ENCODE measurements around the gene SKAP1.
"Not testable (repeated sequence)": the region's sequence is repeated elsewhere in the genome, so short reads cannot be mapped to it uniquely, and the experiment has no call there.

The SKAP1 gene

DNA sequence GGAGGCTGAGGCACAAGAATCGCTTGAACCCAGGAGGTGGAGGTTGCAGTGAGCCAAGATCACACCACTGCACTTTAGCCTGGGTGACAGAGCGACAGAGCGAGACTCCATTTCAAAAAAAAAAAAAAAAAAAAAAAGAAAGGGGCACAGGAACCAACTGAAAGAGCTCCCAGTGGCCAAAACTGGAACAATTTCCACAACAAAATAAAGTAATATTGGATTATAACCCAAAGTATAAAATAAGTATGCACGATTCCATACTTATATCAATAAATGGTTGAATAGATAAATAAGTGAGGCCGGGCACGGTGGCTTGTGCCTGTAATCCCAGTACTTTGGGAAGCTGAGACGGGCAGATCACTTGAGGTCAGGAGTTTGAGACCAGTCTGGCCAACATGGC is 19.2 kb downstream of the SKAP1 start:
- 96% methylated on average over 6 of the region's 7 CpGs for WGBS
- not testable (repeated sequence) for H3K27me3 ChIP-seq (ENCODE audit: insufficient read depth, low read length); H3K9me3 ChIP-seq (ENCODE audit: insufficient read depth, low read depth, low read length); H3K36me3 ChIP-seq (ENCODE audit: insufficient read depth, low read length); H3K27ac ChIP-seq (ENCODE audit: low read depth, low read length); H3K9ac ChIP-seq (ENCODE audit: low read depth, low read length); H3K4me1 ChIP-seq (ENCODE audit: insufficient read depth, low read length); H3K4me3 ChIP-seq (ENCODE audit: low read length)

DNA sequence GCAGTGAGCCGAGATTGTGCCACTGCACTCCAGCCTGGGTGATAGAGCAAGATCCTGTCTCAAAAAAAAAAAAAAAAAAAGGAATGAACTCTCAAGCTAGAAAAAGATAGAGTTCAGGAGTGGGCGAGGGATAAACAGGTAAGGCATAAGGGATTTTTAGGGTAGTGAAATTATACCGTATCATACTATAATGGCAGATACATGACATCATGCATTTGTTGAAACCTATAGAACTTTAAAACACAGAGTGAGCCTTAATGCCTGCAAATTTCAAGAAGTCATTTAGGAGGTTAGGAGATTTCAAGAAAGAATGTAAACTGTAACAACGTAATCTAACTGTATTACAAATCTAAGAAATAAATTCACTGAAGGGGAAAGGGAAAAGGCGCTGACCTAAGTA is 20.4 kb downstream of the SKAP1 start:
- no peaks in the 10 kb centered on the region for H3K27me3 ChIP-seq (ENCODE audit: insufficient read depth, low read length)
- H3K4me1 ChIP-seq (ENCODE audit: insufficient read depth, low read length): no peaks in the 10 kb centered on the region
- H3K4me3 ChIP-seq (ENCODE audit: low read length): no peak overlapping the region
- H3K9me3 ChIP-seq (ENCODE audit: insufficient read depth, low read depth, low read length): no peaks in the 10 kb centered on the region
- no peak overlapping the region for H3K9ac ChIP-seq (ENCODE audit: low read depth, low read length)
- H3K36me3 ChIP-seq (ENCODE audit: insufficient read depth, low read length): no peaks in the 10 kb centered on the region
- no peak overlapping the region for H3K27ac ChIP-seq (ENCODE audit: low read depth, low read length)
- WGBS: 87% methylated on average over 2 of the region's 5 CpGs

GRCh38 chr17:48406936-48407567 is 23.0 kb downstream of the SKAP1 start:
- Histone ChIP-seq H3K36me3 (ENCODE audit: insufficient read depth, low read length) (no peaks in the 10 kb centered on the region), H3K9ac (ENCODE audit: low read depth, low read length) (no peak overlapping the region), H3K27me3 (ENCODE audit: insufficient read depth, low read length) (no peaks in the 10 kb centered on the region), H3K4me1 (ENCODE audit: insufficient read depth, low read length) (no peaks in the 10 kb centered on the region), H3K9me3 (ENCODE audit: insufficient read depth, low read depth, low read length) (no peaks in the 10 kb centered on the region), H3K4me3 (ENCODE audit: low read length) (no peak overlapping the region), H3K27ac (ENCODE audit: low read depth, low read length) (no peak overlapping the region)
- WGBS: 89% methylated on average over 2 of the region's 3 CpGs

- H3K9ac ChIP-seq (ENCODE audit: low read depth, low read length): no peak overlapping the region
- peaks cover 5% of the 10 kb centered on the region; the same call in 1 of the 2 replicates for H3K27me3 ChIP-seq (ENCODE audit: insufficient read depth, low read length)
- H3K36me3 ChIP-seq (ENCODE audit: insufficient read depth, low read length): no peaks in the 10 kb centered on the region
- H3K9me3 ChIP-seq (ENCODE audit: insufficient read depth, low read depth, low read length): no peaks in the 10 kb centered on the region
- no peak overlapping the region for H3K27ac ChIP-seq (ENCODE audit: low read depth, low read length)
- 89% methylated on average over 3 of the region's 3 CpGs for WGBS
- H3K4me1 ChIP-seq (ENCODE audit: insufficient read depth, low read length): no peaks in the 10 kb centered on the region
- H3K4me3 ChIP-seq (ENCODE audit: low read length): no peak overlapping the region
Observed at GRCh38 chr17:48394821-48395220, 35.2 kb downstream of the SKAP1 start.

DNA sequence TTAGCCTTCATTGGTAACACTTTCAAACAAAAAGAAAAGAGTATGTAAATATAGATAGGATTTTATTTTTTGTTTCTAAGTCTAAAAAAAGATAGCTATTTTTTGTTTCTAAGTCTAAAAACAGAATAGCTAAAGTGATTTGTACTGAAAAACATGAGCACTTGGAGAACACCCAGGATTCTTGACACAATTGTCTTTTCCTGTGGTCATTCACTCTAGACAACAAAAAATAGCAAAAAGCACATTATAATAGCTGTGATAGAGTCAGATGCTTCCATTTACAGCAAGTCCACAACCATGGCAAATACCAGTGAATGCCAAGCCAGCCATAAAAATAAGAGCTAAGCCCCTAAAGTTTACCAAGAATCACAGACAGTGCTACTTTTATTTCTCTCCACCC is 36.7 kb downstream of the SKAP1 start:
- Histone ChIP-seq H3K27ac (ENCODE audit: low read depth, low read length) (no peak overlapping the region), H3K36me3 (ENCODE audit: insufficient read depth, low read length) (no peaks in the 10 kb centered on the region), H3K9ac (ENCODE audit: low read depth, low read length) (no peak overlapping the region), H3K4me1 (ENCODE audit: insufficient read depth, low read length) (no peaks in the 10 kb centered on the region), H3K4me3 (ENCODE audit: low read length) (no peak overlapping the region), H3K27me3 (ENCODE audit: insufficient read depth, low read length) (peaks cover 5% of the 10 kb centered on the region; the same call in 1 of the 2 replicates), H3K9me3 (ENCODE audit: insufficient read depth, low read depth, low read length) (no peaks in the 10 kb centered on the region)

DNA sequence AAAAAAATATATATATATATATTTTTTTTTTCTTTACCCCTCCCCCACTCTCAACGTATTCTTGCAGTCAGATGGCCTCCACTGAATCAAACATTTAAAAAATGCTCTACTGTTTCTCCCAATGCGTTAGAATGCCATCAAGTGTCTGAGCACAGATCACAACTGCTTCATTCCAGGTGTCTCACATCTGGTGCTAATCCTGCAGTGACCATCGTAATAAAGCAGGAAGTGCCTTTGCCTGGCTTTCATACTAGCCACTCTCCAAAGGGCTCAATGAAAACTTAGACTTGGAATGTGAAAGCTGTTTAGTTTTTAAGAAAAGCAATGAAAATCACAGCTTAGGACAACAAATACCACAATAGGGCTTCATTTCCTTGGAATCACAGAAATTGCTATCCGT is 37.2 kb downstream of the SKAP1 start:
- Histone ChIP-seq H3K27me3 (ENCODE audit: insufficient read depth, low read length) (peaks cover 6% of the 10 kb centered on the region; the same call in 1 of the 2 replicates), H3K9ac (ENCODE audit: low read depth, low read length) (no peak overlapping the region), H3K4me1 (ENCODE audit: insufficient read depth, low read length) (no peaks in the 10 kb centered on the region), H3K27ac (ENCODE audit: low read depth, low read length) (no peak overlapping the region), H3K4me3 (ENCODE audit: low read length) (no peak overlapping the region), H3K36me3 (ENCODE audit: insufficient read depth, low read length) (no peaks in the 10 kb centered on the region), H3K9me3 (ENCODE audit: insufficient read depth, low read depth, low read length) (no peaks in the 10 kb centered on the region)
- 79% methylated on average over 3 of the region's 4 CpGs for WGBS

DNA sequence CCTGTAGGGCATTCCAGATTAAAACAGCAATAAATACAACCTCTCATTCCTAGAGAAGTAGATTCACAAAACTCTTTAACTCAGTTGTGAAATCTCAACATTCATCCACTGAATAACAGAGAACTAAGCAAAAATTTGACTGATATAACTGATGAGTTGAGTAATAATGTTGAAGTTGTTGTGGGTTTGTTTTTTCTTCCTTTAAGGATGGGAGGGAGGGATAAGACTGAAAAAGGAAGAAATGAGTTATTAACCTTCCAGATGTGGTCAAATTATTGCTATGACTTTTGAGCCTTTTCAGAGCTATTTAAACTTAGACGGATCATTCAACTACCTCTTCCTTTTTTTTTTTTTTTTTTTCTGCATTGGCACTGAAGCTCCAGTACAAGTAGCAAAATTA is 38.6 kb downstream of the SKAP1 start:
- Histone ChIP-seq H3K36me3 (ENCODE audit: insufficient read depth, low read length) (no peaks in the 10 kb centered on the region), H3K27me3 (ENCODE audit: insufficient read depth, low read length) (peaks cover 7% of the 10 kb centered on the region; the same call in 1 of the 2 replicates)
- WGBS: 86% methylated on average over 1 of the region's 1 CpG

GRCh38 chr17:48389903-48390302 is 40.1 kb downstream of the SKAP1 start:
- H3K27ac ChIP-seq (ENCODE audit: low read depth, low read length): no peak overlapping the region
- no peak overlapping the region for H3K9ac ChIP-seq (ENCODE audit: low read depth, low read length)
- peaks cover 12% of the 10 kb centered on the region for H3K27me3 ChIP-seq (ENCODE audit: insufficient read depth, low read length)
- H3K4me1 ChIP-seq (ENCODE audit: insufficient read depth, low read length): no peaks in the 10 kb centered on the region
- no peak overlapping the region for H3K4me3 ChIP-seq (ENCODE audit: low read length)
- H3K36me3 ChIP-seq (ENCODE audit: insufficient read depth, low read length): no peaks in the 10 kb centered on the region
- no peaks in the 10 kb centered on the region for H3K9me3 ChIP-seq (ENCODE audit: insufficient read depth, low read depth, low read length)

More for the DNA sequence above, 38.6 kb downstream of the SKAP1 start:
- Histone ChIP-seq H3K9ac (ENCODE audit: low read depth, low read length) (no peak overlapping the region), H3K4me3 (ENCODE audit: low read length) (no peak overlapping the region), H3K27ac (ENCODE audit: low read depth, low read length) (no peak overlapping the region), H3K4me1 (ENCODE audit: insufficient read depth, low read length) (no peaks in the 10 kb centered on the region), H3K9me3 (ENCODE audit: insufficient read depth, low read depth, low read length) (no peaks in the 10 kb centered on the region)

- no peak overlapping the region for H3K4me3 ChIP-seq (ENCODE audit: low read length)
- peaks cover 17% of the 10 kb centered on the region for H3K27me3 ChIP-seq (ENCODE audit: insufficient read depth, low read length)
- H3K9ac ChIP-seq (ENCODE audit: low read depth, low read length): no peak overlapping the region
- H3K36me3 ChIP-seq (ENCODE audit: insufficient read depth, low read length): no peaks in the 10 kb centered on the region
- H3K27ac ChIP-seq (ENCODE audit: low read depth, low read length): no peak overlapping the region
- no peaks in the 10 kb centered on the region for H3K4me1 ChIP-seq (ENCODE audit: insufficient read depth, low read length)
- 95% methylated on average over 5 of the region's 5 CpGs for WGBS
- no peaks in the 10 kb centered on the region for H3K9me3 ChIP-seq (ENCODE audit: insufficient read depth, low read depth, low read length)
Observed at GRCh38 chr17:48388955-48389743, 40.9 kb downstream of the SKAP1 start.

- Histone ChIP-seq H3K4me1 (ENCODE audit: insufficient read depth, low read length) (no peaks in the 10 kb centered on the region), H3K9ac (ENCODE audit: low read depth, low read length) (no peak overlapping the region), H3K4me3 (ENCODE audit: low read length) (no peak overlapping the region), H3K27ac (ENCODE audit: low read depth, low read length) (no peak overlapping the region), H3K9me3 (ENCODE audit: insufficient read depth, low read depth, low read length) (no peaks in the 10 kb centered on the region), H3K36me3 (ENCODE audit: insufficient read depth, low read length) (no peaks in the 10 kb centered on the region), H3K27me3 (ENCODE audit: insufficient read depth, low read length) (peaks cover 17% of the 10 kb centered on the region)
- WGBS: 94% methylated on average over 1 of the region's 1 CpG
Observed at GRCh38 chr17:48386826-48387225, 43.2 kb downstream of the SKAP1 start.

GRCh38 chr17:48385319-48385718 is 44.7 kb downstream of the SKAP1 start:
- no peak overlapping the region for H3K4me3 ChIP-seq (ENCODE audit: low read length)
- WGBS: 69% methylated on average over 1 of the region's 1 CpG
- no peaks in the 10 kb centered on the region for H3K9me3 ChIP-seq (ENCODE audit: insufficient read depth, low read depth, low read length)
- H3K27ac ChIP-seq (ENCODE audit: low read depth, low read length): no peak overlapping the region
- peaks cover 26% of the 10 kb centered on the region for H3K27me3 ChIP-seq (ENCODE audit: insufficient read depth, low read length)
- no peaks in the 10 kb centered on the region for H3K36me3 ChIP-seq (ENCODE audit: insufficient read depth, low read length)
- H3K4me1 ChIP-seq (ENCODE audit: insufficient read depth, low read length): no peaks in the 10 kb centered on the region
- no peak overlapping the region for H3K9ac ChIP-seq (ENCODE audit: low read depth, low read length)

Measured in HUES64 (cell line).